Neural progenitor cell (in vitro differentiated cells): ENCODE measurements around the gene DPH5. TPM values are rescaled to one million over a fixed set of nuclear protein-coding genes. Genes with fewer than 3 reads are reported as not detected.

Source experiments
- DNase-seq: peaks from one replicate; pipeline ENCODE4 v3.0.0-alpha.2; 2016; ENCODE audit warnings: low spot score
- H2AFZ ChIP-seq: fragments of 200-600 bp; sonication (generic); replicated peaks from 2 replicates; pipeline ENCODE4 v1.6.1; 2016; ENCODE audit warnings: antibody characterized with exemption
- H3F3A ChIP-seq: fragments of 200-600 bp; sonication (generic); 2 replicates; pipeline ENCODE4 v1.6.1; 2016; ENCODE audit warnings: antibody characterized with exemption, low read depth
- H3K27ac ChIP-seq: fragments of 200-600 bp; sonication (generic); 2 replicates; pipeline ENCODE4 v1.5.1; 2016; ENCODE audit warnings: mild to moderate bottlenecking
- H3K27me3 ChIP-seq: fragments of 200-600 bp; sonication (generic); 2 replicates; pipeline ENCODE4 v1.6.1; 2016; ENCODE audit warnings: mild to moderate bottlenecking, moderate library complexity
- H3K36me3 ChIP-seq: fragments of 200-600 bp; sonication (generic); 2 replicates; pipeline ENCODE4 v1.5.1; 2016
- H3K4me1 ChIP-seq: fragments of 200-600 bp; sonication (generic); 2 replicates; pipeline ENCODE4 v1.6.1; 2016; ENCODE audit warnings: mixed run types
- H3K4me2 ChIP-seq: fragments of 200-600 bp; sonication (generic); 2 replicates; pipeline ENCODE4 v1.6.1; 2016
- H3K4me3 ChIP-seq: fragments of 200-600 bp; sonication (generic); 2 replicates; pipeline ENCODE4 v1.5.1; 2016
- H3K79me2 ChIP-seq: fragments of 200-600 bp; sonication (generic); 2 replicates; pipeline ENCODE4 v1.6.1; 2016; ENCODE audit warnings: low read depth
- H3K9ac ChIP-seq: fragments of 200-600 bp; sonication (generic); 2 replicates; pipeline ENCODE4 v1.6.1; 2016
- H3K9me3 ChIP-seq: fragments of 200-600 bp; sonication (generic); 2 replicates; pipeline ENCODE4 v1.5.1; 2016; ENCODE audit warnings: low read depth
- H4K20me1 ChIP-seq: fragments of 200-600 bp; sonication (generic); 2 replicates; pipeline ENCODE4 v1.6.1; 2016; ENCODE audit warnings: low read depth
- H3K27ac Mint-ChIP-seq: 3 replicates; pipeline ENCODE4 v1.8.0; 2021; ENCODE audit warnings: mixed read lengths
- H3K27me3 Mint-ChIP-seq: 2 replicates; pipeline ENCODE4 v1.8.0; 2022; ENCODE audit warnings: low read depth, mild to moderate bottlenecking, inconsistent platforms, moderate library complexity, mixed read lengths; ENCODE audit not compliant: insufficient read depth
- H3K36me3 Mint-ChIP-seq: 3 replicates; pipeline ENCODE4 v1.8.0; 2021; ENCODE audit warnings: mixed read lengths
- H3K4me1 Mint-ChIP-seq: 3 replicates; pipeline ENCODE4 v1.8.0; 2021; ENCODE audit warnings: mixed read lengths
- H3K4me3 Mint-ChIP-seq: 3 replicates; pipeline ENCODE4 v1.8.0; 2021; ENCODE audit warnings: mild to moderate bottlenecking, moderate library complexity, mixed read lengths
- H3K9me3 Mint-ChIP-seq: 3 replicates; pipeline ENCODE4 v1.8.0; 2020; ENCODE audit warnings: mixed read lengths
- EZH2 ChIP-seq: fragments of 200-600 bp; sonication (generic); IDR thresholded peaks from 2 replicates; pipeline ENCODE4 v1.6.1; 2017; ENCODE audit warnings: antibody characterized with exemption, mild to moderate bottlenecking, moderate library complexity
- EZH2phosphoT487 ChIP-seq: fragments of 200-600 bp; sonication (generic); IDR thresholded peaks from 2 replicates; pipeline ENCODE4 v1.6.1; 2017; ENCODE audit warnings: antibody characterized with exemption
- total RNA-seq: library from RNA; depleted of rRNA; stranded (reverse); fragments of >200 nt; gene quantifications from 2 replicates; pipeline ENCODE4 v1.2.3, GENCODE V29; 2015; ENCODE audit warnings: low replicate concordance
- TF ChIP-seq, protein P1 (sequence below): fragments of 200-600 bp; sonication (generic); IDR thresholded peaks from 2 replicates; pipeline ENCODE4 v1.5.1; 2017; ENCODE audit warnings: antibody characterized with exemption, mild to moderate bottlenecking

Gene DPH5
- total RNA-seq, 1 donor from 2014 or later = 99.4 TPM

DNA sequence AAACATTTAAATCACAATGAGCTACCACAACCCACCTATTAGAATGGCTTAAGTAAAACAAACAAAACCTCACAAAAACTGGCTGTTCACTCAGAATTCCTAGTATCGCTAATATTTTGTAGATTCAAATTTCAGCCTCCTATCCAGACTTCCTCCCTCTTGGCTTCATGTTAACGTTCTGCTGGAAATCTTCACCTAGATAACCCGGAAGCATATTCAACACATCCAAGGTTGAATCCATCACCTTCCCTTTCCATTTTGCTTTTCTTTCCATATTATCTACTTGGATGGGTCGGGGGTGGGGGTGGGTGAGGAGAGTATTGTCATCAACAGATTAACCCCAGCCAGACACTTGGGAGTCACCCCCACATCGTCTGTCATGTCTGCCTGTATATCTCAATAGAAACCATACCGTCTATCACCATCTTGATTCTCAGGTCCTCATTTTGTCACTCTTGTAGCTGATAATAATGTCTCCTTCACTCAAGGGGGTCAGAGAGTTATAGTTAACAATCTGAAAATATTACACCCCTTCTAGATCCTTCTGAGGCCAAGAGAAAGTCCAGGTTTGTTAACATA, 1.7 kb upstream of the DPH5 start:
- peak overlapping the region; percentile 73 for H3K4me3 Mint-ChIP-seq
- no peak overlapping the region for H3K27ac Mint-ChIP-seq
- no peaks in the 10 kb centered on the region for H3K27me3 ChIP-seq
- H3K9ac ChIP-seq = no peak overlapping the region
- H3F3A ChIP-seq = no peaks in the 10 kb centered on the region
- no peak overlapping the region for H3K27ac ChIP-seq
- H2AFZ ChIP-seq = no peak overlapping the region
- H3K4me1 ChIP-seq = peaks cover 16% of the 10 kb centered on the region
- TF ChIP-seq, protein P1, sequence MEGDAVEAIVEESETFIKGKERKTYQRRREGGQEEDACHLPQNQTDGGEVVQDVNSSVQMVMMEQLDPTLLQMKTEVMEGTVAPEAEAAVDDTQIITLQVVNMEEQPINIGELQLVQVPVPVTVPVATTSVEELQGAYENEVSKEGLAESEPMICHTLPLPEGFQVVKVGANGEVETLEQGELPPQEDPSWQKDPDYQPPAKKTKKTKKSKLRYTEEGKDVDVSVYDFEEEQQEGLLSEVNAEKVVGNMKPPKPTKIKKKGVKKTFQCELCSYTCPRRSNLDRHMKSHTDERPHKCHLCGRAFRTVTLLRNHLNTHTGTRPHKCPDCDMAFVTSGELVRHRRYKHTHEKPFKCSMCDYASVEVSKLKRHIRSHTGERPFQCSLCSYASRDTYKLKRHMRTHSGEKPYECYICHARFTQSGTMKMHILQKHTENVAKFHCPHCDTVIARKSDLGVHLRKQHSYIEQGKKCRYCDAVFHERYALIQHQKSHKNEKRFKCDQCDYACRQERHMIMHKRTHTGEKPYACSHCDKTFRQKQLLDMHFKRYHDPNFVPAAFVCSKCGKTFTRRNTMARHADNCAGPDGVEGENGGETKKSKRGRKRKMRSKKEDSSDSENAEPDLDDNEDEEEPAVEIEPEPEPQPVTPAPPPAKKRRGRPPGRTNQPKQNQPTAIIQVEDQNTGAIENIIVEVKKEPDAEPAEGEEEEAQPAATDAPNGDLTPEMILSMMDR = no peak
- no peak for TF ChIP-seq EZH2phosphoT487
- no peak for TF ChIP-seq EZH2
- H3K4me3 ChIP-seq = no peak overlapping the region
- H3K79me2 ChIP-seq = peaks cover 60% of the 10 kb centered on the region
- H3K4me2 ChIP-seq = peak overlapping the region; percentile 90
- H3K4me1 Mint-ChIP-seq = peaks cover 21% of the 10 kb centered on the region
- peaks cover 6% of the 10 kb centered on the region for H3K27me3 Mint-ChIP-seq
- H3K9me3 Mint-ChIP-seq = peaks cover 2% of the 10 kb centered on the region
- peaks cover 18% of the 10 kb centered on the region for H3K36me3 Mint-ChIP-seq
- DNase-seq = no peak
- H3K9me3 ChIP-seq = no peaks in the 10 kb centered on the region
- H3K36me3 ChIP-seq = no peaks in the 10 kb centered on the region
- H4K20me1 ChIP-seq = no peaks in the 10 kb centered on the region

DNA sequence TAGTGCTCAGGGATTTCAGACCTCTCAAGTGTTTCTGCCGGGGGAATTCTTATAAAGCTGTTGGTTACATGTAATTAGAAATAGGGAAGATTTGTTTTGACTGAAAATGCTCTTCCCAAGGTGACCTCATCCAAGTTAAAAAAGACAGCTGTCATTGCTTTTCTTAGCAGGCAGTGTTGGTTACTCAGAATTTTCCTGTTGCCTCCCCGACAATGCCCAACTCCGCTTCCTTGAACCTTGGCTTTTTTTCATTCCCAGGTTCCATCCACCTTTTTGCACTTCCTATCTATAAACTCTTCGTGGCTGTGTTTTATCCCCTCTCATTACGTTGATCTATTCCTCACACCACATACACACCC, 825 bp upstream of the DPH5 start:
- H3K79me2 ChIP-seq = peaks cover 60% of the 10 kb centered on the region
- peak overlapping the region; percentile 98 for H3K4me3 Mint-ChIP-seq
- no peak overlapping the region for H3K27ac ChIP-seq
- H3K9me3 Mint-ChIP-seq = peaks cover 2% of the 10 kb centered on the region
- peaks cover 6% of the 10 kb centered on the region for H3K27me3 Mint-ChIP-seq
- no peaks in the 10 kb centered on the region for H3K36me3 ChIP-seq
- H4K20me1 ChIP-seq = no peaks in the 10 kb centered on the region
- DNase-seq = no peak
- H3K4me3 ChIP-seq = peak overlapping the region; percentile 74
- H3K4me1 Mint-ChIP-seq = peaks cover 21% of the 10 kb centered on the region
- H3K9ac ChIP-seq = peak overlapping the region; percentile 82
- H3F3A ChIP-seq = no peaks in the 10 kb centered on the region
- H3K27ac Mint-ChIP-seq = peak overlapping the region; percentile 74
- peaks cover 16% of the 10 kb centered on the region for H3K4me1 ChIP-seq
- peaks cover 19% of the 10 kb centered on the region for H3K36me3 Mint-ChIP-seq
- no peaks in the 10 kb centered on the region for H3K9me3 ChIP-seq
- TF ChIP-seq EZH2phosphoT487 = no peak
- TF ChIP-seq, protein P1 = no peak
- H2AFZ ChIP-seq = peak overlapping the region; percentile 83
- H3K27me3 ChIP-seq = no peaks in the 10 kb centered on the region
- peak overlapping the region; percentile 90 for H3K4me2 ChIP-seq

DNA sequence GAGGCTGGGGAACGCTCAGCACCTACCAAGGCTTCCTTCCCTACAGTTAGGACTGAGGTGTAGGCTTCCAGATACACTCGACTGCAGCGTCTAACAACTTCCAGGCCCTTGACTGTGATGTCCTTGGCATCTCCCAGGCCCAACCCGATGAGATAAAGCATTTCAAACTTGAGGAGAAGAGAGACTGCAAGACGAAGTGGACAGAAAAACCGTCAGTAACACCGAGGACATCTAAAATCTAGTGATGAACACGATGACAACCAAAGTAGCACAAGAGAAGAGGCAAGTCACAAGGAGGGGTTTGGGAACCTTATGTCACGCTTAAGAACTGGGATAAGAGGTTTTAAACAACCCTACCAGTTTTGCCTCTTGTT, 314 bp downstream of the DPH5 start:
- peak overlapping the region; percentile 74 for H3K4me3 ChIP-seq
- H3K79me2 ChIP-seq = peaks cover 60% of the 10 kb centered on the region
- H3K27me3 ChIP-seq = no peaks in the 10 kb centered on the region
- no peaks in the 10 kb centered on the region for H3K9me3 ChIP-seq
- Mint-ChIP-seq H3K27ac (peak overlapping the region; percentile 93), H3K27me3 (peaks cover 6% of the 10 kb centered on the region), H3K9me3 (no peaks in the 10 kb centered on the region), H3K4me3 (peak overlapping the region; percentile 98), H3K4me1 (peaks cover 21% of the 10 kb centered on the region), H3K36me3 (peaks cover 19% of the 10 kb centered on the region)
- no peaks in the 10 kb centered on the region for H4K20me1 ChIP-seq
- no peak overlapping the region for H3K27ac ChIP-seq
- TF ChIP-seq EZH2phosphoT487 = no peak
- TF ChIP-seq, protein P1 = no peak
- TF ChIP-seq EZH2 = no peak
- H3K4me2 ChIP-seq = peak overlapping the region; percentile 90
- H3K4me1 ChIP-seq = peaks cover 16% of the 10 kb centered on the region
- H3K9ac ChIP-seq = peak overlapping the region; percentile 82
- DNase-seq = no peak
- H3F3A ChIP-seq = no peaks in the 10 kb centered on the region
- H3K36me3 ChIP-seq = no peaks in the 10 kb centered on the region
- H2AFZ ChIP-seq = peak overlapping the region; percentile 83
